H9 (cell line): Measurements from ENCODE around the gene FEM1B. TPM values are rescaled to one million over a fixed set of nuclear protein-coding genes. Genes with fewer than 3 reads are reported as not detected.
A peak's percentile ranks its signal among the peaks of the same experiment; 100 is the strongest.

Experiments
- DNase-seq: peaks from one replicate; pipeline ENCODE4 v3.0.0-alpha.2; 2017
- H2AFZ ChIP-seq: one replicate; pipeline ENCODE4 v1.6.1; 2013; ENCODE audit warnings: mild to moderate bottlenecking, low read length, control low read depth, moderate library complexity
- H2AK5ac ChIP-seq: 2 replicates; pipeline ENCODE4 v1.6.1; 2013; ENCODE audit warnings: low read length, control low read depth, mixed read lengths; ENCODE audit not compliant: insufficient read length
- H2BK120ac ChIP-seq: one replicate; pipeline ENCODE4 v1.6.1; 2013; ENCODE audit warnings: low read depth, mild to moderate bottlenecking, low read length, control low read depth, inconsistent platforms; ENCODE audit not compliant: poor library complexity, severe bottlenecking
- H2BK12ac ChIP-seq: 2 replicates; pipeline ENCODE4 v1.6.1; 2013; ENCODE audit warnings: low read length, control low read depth, mixed read lengths, low read depth; ENCODE audit not compliant: insufficient read length
- H2BK15ac ChIP-seq: 2 replicates; pipeline ENCODE4 v1.6.1; 2013; ENCODE audit warnings: low read depth, low read length, control low read depth
- H2BK20ac ChIP-seq: one replicate; pipeline ENCODE4 v1.6.1; 2013; ENCODE audit warnings: low read depth, mild to moderate bottlenecking, low read length, control low read depth, inconsistent platforms; ENCODE audit not compliant: poor library complexity, severe bottlenecking
- H2BK5ac ChIP-seq: 2 replicates; pipeline ENCODE4 v1.6.1; 2013; ENCODE audit warnings: low read length, control low read depth, mixed read lengths; ENCODE audit not compliant: insufficient read length
- H3K14ac ChIP-seq: 2 replicates; pipeline ENCODE4 v1.6.1; 2013; ENCODE audit warnings: low read length, control low read depth; ENCODE audit not compliant: insufficient read depth
- H3K18ac ChIP-seq: 2 replicates; pipeline ENCODE4 v1.6.1; 2013; ENCODE audit warnings: low read depth, mild to moderate bottlenecking, mixed read lengths, low read length, control low read depth; ENCODE audit not compliant: insufficient read length
- H3K23ac ChIP-seq: 2 replicates; pipeline ENCODE4 v1.6.1; 2013; ENCODE audit warnings: low read length, control low read depth, mixed read lengths, low read depth; ENCODE audit not compliant: insufficient read length
- H3K23me2 ChIP-seq: 2 replicates; pipeline ENCODE4 v1.6.1; 2013; ENCODE audit warnings: low read depth, mild to moderate bottlenecking, mixed read lengths, low read length, control low read depth; ENCODE audit not compliant: insufficient read length, poor library complexity, severe bottlenecking
- H3K27ac ChIP-seq: 2 replicates; pipeline ENCODE4 v1.5.1; 2013; ENCODE audit warnings: low read length, control low read depth, mixed read lengths, low read depth; ENCODE audit not compliant: insufficient read length
- H3K27me3 ChIP-seq: 2 replicates; pipeline ENCODE4 v1.6.1; 2013; ENCODE audit warnings: low read length, control low read depth, inconsistent platforms; ENCODE audit not compliant: insufficient read depth
- H3K4ac ChIP-seq: 2 replicates; pipeline ENCODE4 v1.6.1; 2013; ENCODE audit warnings: low read depth, mild to moderate bottlenecking, control low read depth, inconsistent platforms, low read length, moderate library complexity
- H3K4me1 ChIP-seq: 2 replicates; pipeline ENCODE4 v1.6.1; 2013; ENCODE audit warnings: low read length, control low read depth, inconsistent platforms; ENCODE audit not compliant: insufficient read depth
- H3K4me2 ChIP-seq: 2 replicates; pipeline ENCODE4 v1.6.1; 2013; ENCODE audit warnings: low read length, control low read depth, mixed read lengths; ENCODE audit not compliant: insufficient read length, insufficient read depth
- H3K56ac ChIP-seq: 2 replicates; pipeline ENCODE4 v1.6.1; 2013; ENCODE audit warnings: low read depth, mild to moderate bottlenecking, mixed read lengths, low read length, control low read depth; ENCODE audit not compliant: insufficient read length
- H3K79me1 ChIP-seq: 2 replicates; pipeline ENCODE4 v1.6.1; 2013; ENCODE audit warnings: low read depth, mild to moderate bottlenecking, moderate library complexity, low read length, control low read depth, inconsistent platforms; ENCODE audit not compliant: insufficient read depth, poor library complexity, severe bottlenecking
- H3K79me2 ChIP-seq: 2 replicates; pipeline ENCODE4 v1.6.1; 2013; ENCODE audit warnings: low read length, control low read depth, inconsistent platforms; ENCODE audit not compliant: insufficient read depth
- H3K9ac ChIP-seq: 2 replicates; pipeline ENCODE4 v1.6.1; 2013; ENCODE audit warnings: low read length, control low read depth, mixed read lengths; ENCODE audit not compliant: insufficient read length; ENCODE audit errors: extremely low read depth
- H3K9me3 ChIP-seq: one replicate; pipeline ENCODE4 v1.6.1; 2013; ENCODE audit warnings: low read depth, low read length, inconsistent platforms; ENCODE audit not compliant: control insufficient read depth
- H3T11ph ChIP-seq: one replicate; pipeline ENCODE4 v1.6.1; 2013; ENCODE audit warnings: mild to moderate bottlenecking, low read length, control low read depth, inconsistent platforms
- H4K20me1 ChIP-seq: one replicate; pipeline ENCODE4 v1.6.1; 2013; ENCODE audit not compliant: control insufficient read depth, insufficient read length, insufficient read depth
- H4K5ac ChIP-seq: 2 replicates; pipeline ENCODE4 v1.6.1; 2013; ENCODE audit warnings: low read depth, mild to moderate bottlenecking, mixed read lengths, low read length, control low read depth; ENCODE audit not compliant: insufficient read length
- H4K8ac ChIP-seq: replicated peaks from 2 replicates; pipeline ENCODE4 v1.6.1; 2013; ENCODE audit warnings: low read length, control low read depth, mixed read lengths, low read depth; ENCODE audit not compliant: insufficient read length
- H4K91ac ChIP-seq: 2 replicates; pipeline ENCODE4 v1.6.1; 2013; ENCODE audit warnings: low read depth, mild to moderate bottlenecking, moderate library complexity, mixed read lengths, low read length, control low read depth; ENCODE audit not compliant: insufficient read length
- H3K27ac Mint-ChIP-seq, 3 experiments: 2 replicates in 2 of 3; 3 replicates in 1 of 3; pipeline ENCODE4 v1.8.0; 2020 to 2021; ENCODE audit warnings: mixed read lengths in 3 of 3, mild to moderate bottlenecking in 1 of 3, moderate library complexity in 1 of 3
- H3K27me3 Mint-ChIP-seq: 2 replicates; pipeline ENCODE4 v1.8.0; 2021; ENCODE audit warnings: low read depth, mild to moderate bottlenecking, moderate library complexity, mixed read lengths
- H3K36me3 Mint-ChIP-seq, 3 experiments: 2 replicates in 2 of 3; 3 replicates in 1 of 3; pipeline ENCODE4 v1.8.0; 2020 to 2021; ENCODE audit warnings: low read depth in 3 of 3, mixed read lengths in 3 of 3; ENCODE audit not compliant: insufficient read depth in 1 of 3
- H3K4me1 Mint-ChIP-seq, 2 experiments: 2 replicates each; pipeline ENCODE4 v1.8.0; 2020; ENCODE audit warnings: mixed read lengths in 2 of 2
- H3K4me3 Mint-ChIP-seq, 2 experiments: 2 replicates in 1 of 2; 3 replicates in 1 of 2; pipeline ENCODE4 v1.8.0; 2020 to 2021; ENCODE audit warnings: mild to moderate bottlenecking in 2 of 2, mixed read lengths in 2 of 2, moderate library complexity in 1 of 2
- H3K9me3 Mint-ChIP-seq, 2 experiments: 2 replicates in 1 of 2; 3 replicates in 1 of 2; pipeline ENCODE4 v1.8.0; 2020; ENCODE audit warnings: mild to moderate bottlenecking in 2 of 2, mixed read lengths in 2 of 2, moderate library complexity in 1 of 2
- WGBS: extraction: QIAGEN DNeasy Blood & Tissue Kit; methylation state at CpG from one replicate; pipeline ENCODE4 v1.1.7; 2013; ENCODE audit warnings: missing lambda C conversion rate, low lambda C conversion rate, mixed read lengths; ENCODE audit not compliant: insufficient read length; ENCODE audit errors: extremely low coverage; 5-methylcytosine and 5-hydroxymethylcytosine counted together
- total RNA-seq: library from RNA; stranded (reverse); gene quantifications from 2 replicates; pipeline ENCODE4 v1.2.1, GENCODE V29; 2021
- TF ChIP-seq, protein P1 (sequence below): fragments of 200-600 bp; sonication (generic); conservative IDR thresholded peaks from 3 replicates; pipeline ENCODE4 v1.8.0; 2021; ENCODE audit warnings: antibody characterized with exemption, mild to moderate bottlenecking

FEM1B gene
- total RNA-seq, 1 experiment from 2014 or later, result 77.9 TPM

GRCh38 chr15:68265081-68265480 lies 12.5 kb upstream of the FEM1B start:
- Histone ChIP-seq H3K4me1 (peaks cover 2% of the 10 kb centered on the region; the same call in 1 of the 2 replicates), H2BK120ac (no peak overlapping the region), H2BK20ac (no peak overlapping the region), H3K9me3 (no peaks in the 10 kb centered on the region), H3K27ac (no peak overlapping the region), H3K14ac (no peak overlapping the region), H2BK5ac (no peak overlapping the region), H3K9ac (no peak overlapping the region), H4K91ac (no peak overlapping the region), H4K8ac (no peak overlapping the region), H3K79me1 (no peaks in the 10 kb centered on the region), H3K56ac (no peak overlapping the region), H4K5ac (no peak overlapping the region), H2AK5ac (no peak overlapping the region), H2AFZ (no peak overlapping the region), H3K4ac (no peak overlapping the region), H3K23me2 (no peaks in the 10 kb centered on the region), H3T11ph (no peak overlapping the region), H3K4me2 (no peak overlapping the region), H3K27me3 (no peaks in the 10 kb centered on the region), H2BK12ac (no peak overlapping the region), H2BK15ac (no peak overlapping the region), H3K79me2 (no peaks in the 10 kb centered on the region), H3K23ac (no peak overlapping the region), H3K18ac (no peak overlapping the region), H4K20me1 (no peaks in the 10 kb centered on the region)
- Mint-ChIP-seq H3K36me3 (peaks cover 0 to 2% (median 0%) of the 10 kb centered on the region in 3 experiments; a peak in 3 of 7 replicates), H3K4me1 (peaks cover 41 to 48% of the 10 kb centered on the region in 2 experiments), H3K9me3 (peaks cover 0 to 3% of the 10 kb centered on the region in 2 experiments; a peak in 1 of 5 replicates), H3K27ac (0 out of 7 replicates have a peak overlapping the region, but pooled peaks of 1 of the 3 experiments have one; percentile 87), H3K4me3 (no peak overlapping the region), H3K27me3 (no peaks in the 10 kb centered on the region)
- no CpG with 5 or more reads among the region's 4 CpGs for WGBS
- TF ChIP-seq, protein P1, sequence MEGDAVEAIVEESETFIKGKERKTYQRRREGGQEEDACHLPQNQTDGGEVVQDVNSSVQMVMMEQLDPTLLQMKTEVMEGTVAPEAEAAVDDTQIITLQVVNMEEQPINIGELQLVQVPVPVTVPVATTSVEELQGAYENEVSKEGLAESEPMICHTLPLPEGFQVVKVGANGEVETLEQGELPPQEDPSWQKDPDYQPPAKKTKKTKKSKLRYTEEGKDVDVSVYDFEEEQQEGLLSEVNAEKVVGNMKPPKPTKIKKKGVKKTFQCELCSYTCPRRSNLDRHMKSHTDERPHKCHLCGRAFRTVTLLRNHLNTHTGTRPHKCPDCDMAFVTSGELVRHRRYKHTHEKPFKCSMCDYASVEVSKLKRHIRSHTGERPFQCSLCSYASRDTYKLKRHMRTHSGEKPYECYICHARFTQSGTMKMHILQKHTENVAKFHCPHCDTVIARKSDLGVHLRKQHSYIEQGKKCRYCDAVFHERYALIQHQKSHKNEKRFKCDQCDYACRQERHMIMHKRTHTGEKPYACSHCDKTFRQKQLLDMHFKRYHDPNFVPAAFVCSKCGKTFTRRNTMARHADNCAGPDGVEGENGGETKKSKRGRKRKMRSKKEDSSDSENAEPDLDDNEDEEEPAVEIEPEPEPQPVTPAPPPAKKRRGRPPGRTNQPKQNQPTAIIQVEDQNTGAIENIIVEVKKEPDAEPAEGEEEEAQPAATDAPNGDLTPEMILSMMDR, result no peak
- no peak for DNase-seq
